Ishikawa (cell line): ENCODE measurements around the gene ARID3B.
A peak's percentile ranks its signal among the peaks of the same experiment; 100 is the strongest.

Experiments
- CEBPB ChIP-seq: IDR thresholded peaks from 2 replicates; pipeline ENCODE4 v1.6.1; 2012
- CREB1 ChIP-seq: IDR thresholded peaks from 2 replicates; pipeline ENCODE4 v1.6.1; 2012; ENCODE audit warnings: low read depth
- EGR1 ChIP-seq: IDR thresholded peaks from 2 replicates; pipeline ENCODE4 v1.6.1; 2012
- EP300 ChIP-seq: IDR thresholded peaks from 2 replicates; pipeline ENCODE4 v1.6.1; 2012; ENCODE audit warnings: borderline replicate concordance
- FOXM1 ChIP-seq: IDR thresholded peaks from 2 replicates; pipeline ENCODE4 v1.6.1; 2012; ENCODE audit warnings: low read depth, borderline replicate concordance
- NFIC ChIP-seq: IDR thresholded peaks from 2 replicates; pipeline ENCODE4 v1.6.1; 2012
- RAD21 ChIP-seq: IDR thresholded peaks from 2 replicates; pipeline ENCODE4 v1.6.1; 2012; ENCODE audit warnings: low read depth
- REST ChIP-seq: IDR thresholded peaks from 2 replicates; pipeline ENCODE4 v1.6.1; 2012; ENCODE audit warnings: low read depth, mild to moderate bottlenecking
- TAF1 ChIP-seq: IDR thresholded peaks from 2 replicates; pipeline ENCODE4 v1.6.1; 2012; ENCODE audit warnings: low read depth, mild to moderate bottlenecking
- TCF12 ChIP-seq: IDR thresholded peaks from 2 replicates; pipeline ENCODE4 v1.6.1; 2012; ENCODE audit warnings: low read depth
- TEAD4 ChIP-seq: IDR thresholded peaks from 2 replicates; pipeline ENCODE4 v1.6.1; 2012
- USF1 ChIP-seq: IDR thresholded peaks from 2 replicates; pipeline ENCODE4 v1.6.1; 2012
- YY1 ChIP-seq: IDR thresholded peaks from 2 replicates; pipeline ENCODE4 v1.6.1; 2012; ENCODE audit warnings: low read depth
- ZBTB7A ChIP-seq: IDR thresholded peaks from 2 replicates; pipeline ENCODE4 v1.6.1; 2012; ENCODE audit warnings: low read depth
- TF ChIP-seq, protein P1 (sequence below): IDR thresholded peaks from 2 replicates; pipeline ENCODE4 v1.6.1; 2012

The ARID3B gene

GRCh38 chr15:74598126-74598842 lies 57.3 kb downstream of the ARID3B start:
- no peak for TF ChIP-seq CREB1
- peak; percentile 75 for TF ChIP-seq TAF1
- TF ChIP-seq FOXM1: no peak
- TF ChIP-seq, protein P1, sequence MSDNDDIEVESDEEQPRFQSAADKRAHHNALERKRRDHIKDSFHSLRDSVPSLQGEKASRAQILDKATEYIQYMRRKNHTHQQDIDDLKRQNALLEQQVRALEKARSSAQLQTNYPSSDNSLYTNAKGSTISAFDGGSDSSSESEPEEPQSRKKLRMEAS: peak; percentile 70
- TF ChIP-seq YY1: no peak
- no peak for TF ChIP-seq CEBPB
- TF ChIP-seq USF1: peak; percentile 100

DNA sequence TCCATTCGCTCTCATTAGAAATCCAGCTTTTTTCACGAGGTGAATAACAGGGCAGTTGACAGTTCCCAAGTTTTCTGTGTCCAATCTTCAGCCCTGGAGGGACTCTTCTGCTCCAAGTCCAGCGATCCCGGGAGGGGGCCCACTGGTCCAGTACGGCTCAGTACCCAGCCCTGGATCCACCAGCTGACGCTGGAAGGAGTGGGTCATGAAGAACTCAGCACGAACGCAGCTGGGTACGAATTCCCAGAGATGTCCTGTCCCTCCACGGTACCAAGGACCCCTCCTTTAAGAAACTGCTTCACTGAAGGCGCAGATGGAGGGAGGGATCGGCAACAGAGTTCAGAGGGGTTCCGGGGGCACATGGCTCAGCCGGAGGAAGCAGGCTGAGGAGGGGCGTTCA lies 58.1 kb downstream of the ARID3B start:
- no peak for TF ChIP-seq CEBPB
- TF ChIP-seq YY1: no peak
- TF ChIP-seq EP300: no peak
- TF ChIP-seq CREB1: no peak
- TF ChIP-seq RAD21: no peak
- no peak for TF ChIP-seq EGR1
- TF ChIP-seq REST: no peak
- no peak for TF ChIP-seq FOXM1
- TF ChIP-seq ZBTB7A: no peak
- TF ChIP-seq, protein P1: no peak
- TF ChIP-seq NFIC: no peak

DNA sequence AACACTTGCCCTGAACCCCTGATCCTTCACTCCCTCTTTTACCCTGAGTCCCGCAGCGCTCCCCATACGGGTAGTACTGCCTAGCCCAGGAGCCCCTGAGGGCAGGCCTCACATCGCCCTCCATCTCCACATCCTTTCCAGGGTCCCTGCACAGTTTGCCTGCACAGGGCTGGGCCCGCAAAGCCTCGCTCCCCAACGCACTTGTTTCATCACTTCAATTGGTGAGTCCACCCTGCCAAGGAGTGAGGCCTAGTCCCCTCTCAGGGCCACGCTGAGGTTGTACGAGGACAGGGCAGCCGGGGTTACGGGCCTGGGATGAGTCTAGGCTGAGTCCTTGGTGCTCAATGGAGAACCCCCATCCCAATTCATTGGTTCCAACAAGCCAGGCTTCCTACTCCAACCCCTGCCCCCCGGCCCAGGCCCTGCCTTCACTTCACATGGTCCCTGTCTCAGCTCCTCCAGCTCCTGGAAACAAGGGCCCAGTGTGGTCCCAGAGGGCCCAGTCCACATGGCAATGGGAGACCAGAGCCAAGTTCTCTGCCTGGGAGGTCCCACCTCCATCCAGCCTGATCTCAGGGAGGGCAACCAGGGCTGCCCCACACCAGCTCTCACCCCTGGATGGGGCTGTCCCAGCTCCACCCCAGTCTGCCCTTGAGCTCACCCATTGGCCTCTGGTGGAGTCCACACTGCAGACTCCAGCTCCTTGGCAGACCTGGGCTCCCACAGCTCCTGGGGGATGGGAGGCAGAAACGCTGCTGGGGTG lies 62.2 kb downstream of the ARID3B start:
- TF ChIP-seq YY1 (no peak), TCF12 (no peak)

DNA sequence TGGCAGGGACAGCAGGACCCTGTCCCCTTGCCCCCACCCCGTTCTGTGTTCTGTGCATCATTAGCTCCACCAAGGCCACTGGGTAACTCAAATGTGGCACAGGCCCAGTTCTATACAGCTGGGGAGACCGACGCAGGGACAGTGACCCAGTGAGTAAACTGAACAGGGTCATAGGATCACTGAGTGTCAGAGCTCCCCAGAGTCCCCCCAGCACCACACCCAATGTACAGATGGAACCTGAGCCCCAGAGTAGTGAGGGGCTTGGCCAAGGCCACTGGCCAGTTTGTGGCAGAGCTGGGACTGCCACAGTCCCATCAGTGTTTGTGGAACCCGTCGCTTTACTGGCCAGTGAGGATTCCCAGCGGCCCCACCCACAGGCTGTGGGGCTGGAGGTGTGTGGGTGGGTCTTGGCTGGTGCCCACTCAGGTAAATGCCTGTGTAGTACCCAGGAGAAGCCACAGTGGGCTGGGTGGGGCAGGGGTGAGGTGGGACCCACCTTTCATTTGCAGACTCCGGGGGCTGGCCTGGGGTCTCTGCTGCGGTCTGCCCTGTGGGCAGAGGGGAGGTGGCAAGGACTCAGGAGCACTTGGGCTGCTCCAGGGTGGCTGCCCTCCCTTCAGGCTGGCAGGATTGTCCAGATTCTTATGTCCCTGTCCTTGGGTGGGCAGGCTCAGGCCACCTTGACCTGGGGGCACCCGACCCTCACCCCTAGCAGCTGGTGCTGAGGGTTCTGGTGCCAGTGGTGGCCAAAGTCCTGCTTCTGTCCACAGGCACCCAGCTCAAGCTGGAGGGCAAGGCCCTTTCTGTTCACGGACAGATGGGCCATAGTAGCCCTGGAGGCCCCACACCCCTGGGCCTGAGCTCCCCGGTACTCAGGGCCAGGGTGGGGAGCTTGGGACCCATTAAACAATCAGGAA lies 63.0 kb downstream of the ARID3B start:
- TF ChIP-seq REST (no peak), CEBPB (no peak), EGR1 (no peak), EP300 (no peak), ZBTB7A (no peak), YY1 (no peak), NFIC (no peak), TAF1 (no peak), USF1 (no peak)

DNA sequence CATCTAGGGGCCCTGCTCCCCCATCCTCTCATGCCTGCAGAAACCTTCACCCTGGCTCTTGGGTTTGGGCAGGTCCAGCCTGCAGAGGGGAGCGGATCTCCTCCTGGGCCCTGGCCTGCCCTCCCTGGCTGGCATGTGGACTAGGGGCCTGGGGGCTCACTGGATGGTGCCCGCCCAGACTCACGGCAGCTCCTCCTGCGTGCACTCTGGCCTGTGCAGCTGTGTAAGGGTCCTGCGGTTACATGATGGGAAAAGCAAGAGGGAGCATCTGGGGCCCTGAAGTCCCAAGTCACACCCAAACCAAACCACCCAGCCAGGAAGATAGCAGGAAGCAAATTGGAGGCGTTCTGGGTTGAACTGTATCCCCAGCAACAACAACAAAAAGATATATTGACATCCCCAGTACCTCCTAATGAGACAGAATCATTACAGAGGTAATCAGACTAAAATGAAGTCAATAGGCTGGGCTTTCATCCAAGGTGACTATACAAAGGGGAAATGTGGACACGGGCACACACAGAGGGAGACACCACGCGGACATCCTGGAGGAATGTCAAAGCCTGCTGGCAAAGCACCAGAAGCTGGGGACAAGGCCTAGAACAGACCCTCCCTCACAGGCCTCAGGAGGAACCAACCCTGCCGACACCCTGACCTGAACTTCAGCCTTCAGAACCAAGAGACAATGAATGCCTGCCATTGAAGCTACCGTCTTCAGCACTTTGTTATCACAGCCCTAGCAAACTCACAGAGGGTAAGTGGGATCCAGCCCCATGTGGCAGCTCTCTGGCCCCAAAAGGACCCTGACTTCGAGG lies 64.2 kb downstream of the ARID3B start:
- TF ChIP-seq NFIC (no peak), TEAD4 (no peak), TCF12 (no peak), CEBPB (no peak), ZBTB7A (no peak), CREB1 (no peak), USF1 (no peak), FOXM1 (no peak), EP300 (no peak), TAF1 (no peak), YY1 (no peak), REST (no peak), RAD21 (no peak)
- TF ChIP-seq, protein P1: no peak
